Jurkat, Clone E6-1 (cell line): ENCODE data around the gene CCNK. TPM values are rescaled to one million over a fixed set of nuclear protein-coding genes. Genes with fewer than 3 reads are reported as not detected.

Experiments used
- DNase-seq: peaks from one replicate; pipeline ENCODE4 v3.0.0-alpha.2; 2011; ENCODE audit warnings: low read depth, low spot score
- H3K4me3 ChIP-seq: 2 replicates; pipeline ENCODE4 v1.5.1; 2011; ENCODE audit warnings: mild to moderate bottlenecking, low read length, control low read depth, moderate library complexity
- polyA plus RNA-seq: library from polyadenylated mRNA; unstranded; fragments of >200 nt; gene quantifications from one replicate; pipeline ENCODE4 v1.2.1, GENCODE V29; 2012; ENCODE audit warnings: missing spikeins; ENCODE audit not compliant: insufficient read length, insufficient read depth

The CCNK gene
- polyA plus RNA-seq, result 55.6 TPM

DNA sequence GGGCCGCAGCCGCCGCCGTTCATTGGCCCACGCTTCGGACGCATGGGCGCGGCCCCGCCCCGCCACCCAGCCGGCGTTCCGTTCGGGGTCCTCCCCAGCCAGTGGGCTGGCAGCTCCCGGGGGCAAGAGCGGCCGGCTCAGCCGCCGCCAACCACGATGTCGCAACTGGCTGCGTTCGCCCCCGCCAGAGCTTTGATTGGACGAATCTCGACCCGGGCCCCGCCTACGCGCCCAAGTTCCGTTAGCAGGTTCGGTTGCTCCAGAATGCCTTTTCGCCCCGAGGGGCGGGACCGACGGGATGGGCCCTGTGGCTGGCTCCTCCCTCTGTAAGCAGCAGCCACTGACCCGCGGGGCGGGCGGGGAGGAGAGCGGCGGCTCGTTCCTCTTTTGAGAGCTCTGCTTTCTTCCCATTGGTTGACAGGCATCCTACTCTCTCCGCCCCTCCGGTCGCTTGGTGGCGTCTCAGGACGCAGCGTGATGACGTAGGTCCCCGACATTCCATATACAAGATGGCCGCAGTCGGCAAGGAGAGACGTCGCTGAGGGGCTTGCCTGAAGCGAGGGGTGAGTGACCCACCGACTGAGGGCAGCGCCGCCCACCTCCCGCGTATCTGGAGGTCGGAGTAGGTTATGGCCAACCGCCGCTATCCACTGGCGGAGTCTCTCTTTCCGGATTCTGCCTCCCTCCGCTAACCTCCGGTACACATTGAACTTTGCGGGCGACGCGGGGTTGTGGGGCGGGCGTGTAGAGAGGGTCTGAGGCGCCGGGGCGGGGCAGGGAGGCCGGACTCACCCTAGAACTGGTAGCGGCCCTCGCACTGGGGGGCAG is at the start of gene CCNK:
TSS of gene CCNK (plus strand) at position 493 of the 828 bp plus-strand sequence. CDS start 11,269 bp downstream, outside the sequence.
- H3K4me3 ChIP-seq, result peak within 1 kb of the TSS; percentile 81
- DNase-seq, result peak; percentile 99

DNA sequence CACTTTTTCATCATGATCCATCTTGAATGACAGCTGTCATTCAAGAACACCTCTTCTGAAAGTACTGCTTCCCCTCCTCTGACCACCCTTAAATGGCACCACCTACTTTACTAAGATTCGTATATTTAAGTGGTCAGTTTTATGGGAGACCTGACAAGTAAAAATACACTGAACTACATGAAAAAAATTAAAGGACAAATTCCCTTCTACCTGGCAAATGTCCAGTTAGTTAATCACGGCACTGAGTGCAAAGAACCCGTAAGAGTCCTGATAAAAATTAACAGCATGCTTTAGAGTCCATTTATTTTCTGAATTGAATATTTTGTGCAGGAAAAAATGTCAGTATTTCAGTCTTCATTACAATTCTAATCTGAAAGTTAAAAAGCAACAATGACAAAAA is 49.2 kb upstream of the CCNK start:
- no peak for DNase-seq
- H3K4me3 ChIP-seq, result no peak overlapping the region

DNA sequence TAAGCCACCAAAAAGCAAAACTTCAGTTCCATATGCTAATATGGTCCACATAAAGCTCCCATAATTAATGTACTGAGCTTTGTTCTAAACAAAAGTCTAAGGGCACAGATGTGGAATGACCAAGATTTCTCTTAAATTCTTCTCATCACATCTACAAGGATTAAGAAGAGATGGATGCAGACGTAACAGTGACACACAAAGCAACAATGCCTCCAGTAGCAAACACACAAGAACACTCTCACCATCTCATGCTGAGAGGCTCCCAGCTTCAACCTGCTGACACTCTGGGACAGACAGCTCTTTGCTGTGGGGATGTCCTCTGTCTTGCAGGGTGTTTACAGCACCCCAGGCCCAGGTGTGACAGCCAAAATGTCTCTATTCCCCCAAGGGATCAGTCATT is 48.7 kb upstream of the CCNK start:
- DNase-seq, result no peak
- H3K4me3 ChIP-seq, result no peak overlapping the region

DNA sequence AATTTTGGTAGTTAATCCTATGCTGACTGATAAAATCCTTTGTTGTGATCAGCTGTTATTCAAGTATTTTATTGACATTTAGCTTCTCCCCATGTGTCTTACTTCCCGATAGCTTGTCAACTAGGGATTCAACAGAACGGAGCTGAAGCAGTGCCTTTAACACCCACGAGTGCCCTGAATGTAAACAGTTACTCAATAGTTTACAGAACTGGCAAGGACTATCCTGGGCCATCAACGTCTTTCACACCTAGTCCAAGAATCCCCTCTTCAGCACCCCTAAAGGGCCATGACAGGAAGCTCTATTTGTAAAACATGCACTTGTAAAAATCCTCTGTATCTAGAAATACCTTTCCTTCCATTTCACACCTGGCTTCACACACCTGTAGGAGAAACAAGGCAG is 45.9 kb upstream of the CCNK start:
- no peak for DNase-seq
- no peak overlapping the region for H3K4me3 ChIP-seq

- no peak for DNase-seq
- no peak overlapping the region for H3K4me3 ChIP-seq
These were observed 44.7 kb upstream of the CCNK start for GRCh38 chr14:99436247-99437180.

DNA sequence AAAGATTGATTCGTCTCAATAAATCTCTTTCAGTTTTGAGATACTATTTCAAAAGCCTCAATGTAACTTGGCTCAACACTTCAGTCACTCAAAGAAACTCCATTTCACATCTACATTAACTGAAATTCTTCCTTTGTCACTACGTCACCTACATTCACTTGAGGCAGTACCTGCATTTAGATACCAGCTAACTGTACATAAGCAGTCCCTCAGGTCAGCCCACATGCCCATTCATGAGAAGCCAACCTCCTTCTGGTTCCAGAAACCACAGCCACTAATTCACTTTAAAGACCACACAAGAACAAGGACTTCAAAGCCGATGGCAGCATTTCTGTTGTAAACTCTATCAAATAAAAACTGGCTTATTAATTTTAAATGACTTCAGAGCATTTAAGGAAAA is 43.5 kb upstream of the CCNK start:
- DNase-seq, result no peak
- no peak overlapping the region for H3K4me3 ChIP-seq

GRCh38 chr14:99440278-99440677 is 40.9 kb upstream of the CCNK start:
- no peak for DNase-seq
- H3K4me3 ChIP-seq, result no peak overlapping the region

GRCh38 chr14:99441157-99441870 is 39.9 kb upstream of the CCNK start:
- DNase-seq, result no peak
- no peak overlapping the region for H3K4me3 ChIP-seq

GRCh38 chr14:99441918-99442317 is 39.3 kb upstream of the CCNK start:
- no peak for DNase-seq
- H3K4me3 ChIP-seq, result no peak overlapping the region

GRCh38 chr14:99445931-99446330 is 35.3 kb upstream of the CCNK start:
- DNase-seq, result no peak
- no peak overlapping the region for H3K4me3 ChIP-seq

- no peak overlapping the region for H3K4me3 ChIP-seq
- no peak for DNase-seq
These were observed 33.5 kb upstream of the CCNK start for GRCh38 chr14:99447739-99448138.

- no peak overlapping the region for H3K4me3 ChIP-seq
- DNase-seq, result no peak
These were observed 30.9 kb upstream of the CCNK start for GRCh38 chr14:99450266-99450665.

DNA sequence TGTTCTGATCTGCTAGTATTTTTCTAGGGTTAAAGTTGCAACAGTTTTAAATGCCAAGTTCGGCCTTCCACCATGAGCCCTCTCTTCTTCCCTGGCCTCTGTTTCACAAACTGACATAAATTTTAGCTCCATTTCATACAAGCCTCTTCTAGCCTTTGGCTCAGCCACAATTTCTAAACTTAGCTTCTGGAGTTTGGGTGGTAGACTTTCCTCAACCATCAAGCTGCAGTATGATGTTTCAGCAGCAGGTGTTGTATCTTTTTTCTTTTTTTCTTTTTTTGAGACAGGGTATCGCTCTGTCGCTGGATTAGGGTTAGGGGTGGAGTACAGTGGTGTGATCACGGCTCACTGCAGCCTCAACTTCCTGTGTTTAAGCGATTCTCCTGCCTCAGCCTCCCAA is 30.0 kb upstream of the CCNK start:
- DNase-seq, result no peak
- H3K4me3 ChIP-seq, result no peak overlapping the region

DNA sequence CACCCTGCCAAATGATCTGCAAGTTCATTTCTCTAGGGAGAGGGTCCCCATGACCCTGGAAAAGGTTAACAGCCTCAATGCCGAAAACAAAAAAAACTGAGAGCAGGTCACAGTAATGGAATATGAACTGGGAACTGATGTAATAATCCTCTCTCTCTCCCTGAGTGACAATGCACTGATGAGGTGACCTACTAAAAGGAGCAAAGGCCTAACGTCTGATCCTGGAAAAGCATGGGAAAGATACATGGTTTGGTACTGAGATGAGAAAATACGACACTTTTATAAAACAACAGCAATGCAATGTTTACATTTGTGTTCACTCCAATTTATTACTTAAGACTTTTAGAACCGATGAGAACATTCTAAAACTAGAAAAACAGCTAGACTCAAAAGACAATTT is 28.2 kb upstream of the CCNK start:
- no peak for DNase-seq
- no peak overlapping the region for H3K4me3 ChIP-seq

- H3K4me3 ChIP-seq, result no peak overlapping the region
- DNase-seq, result no peak
These were observed 27.0 kb upstream of the CCNK start for GRCh38 chr14:99454246-99454645.

- H3K4me3 ChIP-seq, result no peak overlapping the region
- no peak for DNase-seq
These were observed 21.6 kb upstream of the CCNK start for GRCh38 chr14:99459481-99460100.

GRCh38 chr14:99460793-99461192 is 20.4 kb upstream of the CCNK start:
- DNase-seq, result no peak
- no peak overlapping the region for H3K4me3 ChIP-seq

- DNase-seq, result no peak
- H3K4me3 ChIP-seq, result no peak overlapping the region
These were observed 19.7 kb upstream of the CCNK start for GRCh38 chr14:99461411-99462085.

GRCh38 chr14:99462210-99462609 is 19.0 kb upstream of the CCNK start:
- no peak overlapping the region for H3K4me3 ChIP-seq
- DNase-seq, result no peak
